Prostate gland (tissue), 2 donors: ENCODE measurements around the gene DHX9. TPM values are rescaled to one million over a fixed set of nuclear protein-coding genes. Genes with fewer than 3 reads are reported as not detected.

ENCODE experiments used
- DNase-seq: peaks from one replicate; pipeline ENCODE4 v3.0.0-alpha.2; 2019; ENCODE audit warnings: low spot score
- H3K27ac ChIP-seq, 2 donors: fragments of 200-600 bp; sonication (generic); 2 replicates each; pipeline ENCODE4 v1.5.1; 2017 to 2019
- H3K27me3 ChIP-seq: fragments of 200-600 bp; sonication (generic); replicated peaks from 2 replicates; pipeline ENCODE4 v1.5.1; 2019; ENCODE audit not compliant: insufficient read depth
- H3K36me3 ChIP-seq, 2 donors: fragments of 200-600 bp; sonication (generic); 1 replicate in 1 of 2; 2 replicates in 1 of 2; pipeline versions ENCODE4 v1.5.1 to v1.8.1; 2017 to 2019
- H3K4me1 ChIP-seq: fragments of 200-600 bp; sonication (generic); replicated peaks from 2 replicates; pipeline ENCODE4 v1.5.1; 2019
- H3K4me3 ChIP-seq, 2 donors: fragments of 200-600 bp; sonication (generic); 2 replicates each; pipeline ENCODE4 v1.5.1; 2017 to 2019
- H3K9me3 ChIP-seq: fragments of 200-600 bp; sonication (generic); 2 replicates; pipeline ENCODE4 v1.5.1; 2017
- POLR2A ChIP-seq: fragments of 450-650 bp; IDR thresholded peaks from one replicate; pipeline ENCODE4 v1.6.1; 2016; ENCODE audit warnings: antibody characterized with exemption, mild to moderate bottlenecking
- POLR2AphosphoS5 ChIP-seq: sonication (generic); formaldehyde crosslinking; IDR thresholded peaks from one replicate; pipeline ENCODE4 v1.6.1; 2017; ENCODE audit warnings: antibody characterized with exemption
- WGBS: methylation state at CpG from one replicate; pipeline ENCODE4 v1.1.5; 2018; 5-methylcytosine and 5-hydroxymethylcytosine counted together
- intact Hi-C: fragments of 100-400 bp; cut with DNase I; formaldehyde crosslinking; loops from one replicate; pipeline ENCODE4 v1.14.2; 2022
- total RNA-seq, 2 donors: library from RNA; depleted of rRNA; stranded (reverse); fragments of >200 nt; gene quantifications; one replicate each; pipeline ENCODE4 v1.1.0, GENCODE V29; 2016
- TF ChIP-seq, protein P1 (sequence below), 4 experiments: fragments of 200-600 bp in 2 of 4; fragments of 450-650 bp in 2 of 4; sonication (generic) in 2 of 4; IDR thresholded peaks; 1 replicate in 3 of 4; 2 replicates in 1 of 4; pipeline ENCODE4 v1.5.1; 2016 to 2019; ENCODE audit warnings: antibody characterized with exemption in 4 of 4, mild to moderate bottlenecking in 2 of 4, moderate library complexity in 2 of 4

Gene DHX9
- total RNA-seq, 2 donors from 2014 or later, result 97.4 to 103 TPM

GRCh38 chr1:182802006-182802803 is 36.9 kb upstream of the DHX9 start:
- H3K36me3 ChIP-seq, result no peaks in the 10 kb centered on the region
- 53% methylated on average over 4 of the region's 4 CpGs for WGBS
- intact Hi-C loops, result no loop called here
- H3K27me3 ChIP-seq, result no peaks in the 10 kb centered on the region
- peak overlapping the region in 1 of 2 donors; percentile 16 for H3K27ac ChIP-seq
- H3K4me1 ChIP-seq, result no peaks in the 10 kb centered on the region
- H3K4me3 ChIP-seq, result no peak overlapping the region
- peak; percentile 10 for DNase-seq
- no peaks in the 10 kb centered on the region for H3K9me3 ChIP-seq
- TF ChIP-seq, protein P1, sequence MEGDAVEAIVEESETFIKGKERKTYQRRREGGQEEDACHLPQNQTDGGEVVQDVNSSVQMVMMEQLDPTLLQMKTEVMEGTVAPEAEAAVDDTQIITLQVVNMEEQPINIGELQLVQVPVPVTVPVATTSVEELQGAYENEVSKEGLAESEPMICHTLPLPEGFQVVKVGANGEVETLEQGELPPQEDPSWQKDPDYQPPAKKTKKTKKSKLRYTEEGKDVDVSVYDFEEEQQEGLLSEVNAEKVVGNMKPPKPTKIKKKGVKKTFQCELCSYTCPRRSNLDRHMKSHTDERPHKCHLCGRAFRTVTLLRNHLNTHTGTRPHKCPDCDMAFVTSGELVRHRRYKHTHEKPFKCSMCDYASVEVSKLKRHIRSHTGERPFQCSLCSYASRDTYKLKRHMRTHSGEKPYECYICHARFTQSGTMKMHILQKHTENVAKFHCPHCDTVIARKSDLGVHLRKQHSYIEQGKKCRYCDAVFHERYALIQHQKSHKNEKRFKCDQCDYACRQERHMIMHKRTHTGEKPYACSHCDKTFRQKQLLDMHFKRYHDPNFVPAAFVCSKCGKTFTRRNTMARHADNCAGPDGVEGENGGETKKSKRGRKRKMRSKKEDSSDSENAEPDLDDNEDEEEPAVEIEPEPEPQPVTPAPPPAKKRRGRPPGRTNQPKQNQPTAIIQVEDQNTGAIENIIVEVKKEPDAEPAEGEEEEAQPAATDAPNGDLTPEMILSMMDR (IDR thresholded peaks at IDR 0.05), result no peak
- no peak for TF ChIP-seq POLR2AphosphoS5
- TF ChIP-seq POLR2A, result no peak

DNA sequence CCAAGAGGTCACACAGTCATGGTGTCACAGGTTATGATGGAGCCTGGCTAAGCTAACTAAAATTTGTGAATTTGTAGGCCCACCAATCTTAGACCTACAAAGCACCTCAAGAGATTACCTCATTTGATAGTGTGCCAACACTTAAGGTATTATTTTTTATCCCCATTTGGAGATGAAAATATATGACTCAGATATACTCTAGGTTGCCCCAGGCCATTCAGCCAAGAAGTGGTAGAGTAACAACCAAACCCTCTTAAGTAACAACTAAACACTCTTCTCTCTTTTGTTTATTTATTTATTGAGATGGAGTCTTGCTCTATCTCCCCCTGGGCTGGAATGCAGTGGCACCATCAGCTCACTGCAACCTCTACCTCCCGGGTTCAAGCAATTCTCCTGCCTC is 35.3 kb upstream of the DHX9 start:
- Histone ChIP-seq H3K4me3 (no peak overlapping the region), H3K27me3 (no peaks in the 10 kb centered on the region), H3K36me3 (no peaks in the 10 kb centered on the region), H3K27ac (no peak overlapping the region), H3K4me1 (no peaks in the 10 kb centered on the region), H3K9me3 (no peaks in the 10 kb centered on the region)
- 100% methylated on average over 1 of the region's 1 CpG for WGBS
- no peak for DNase-seq
- TF ChIP-seq POLR2AphosphoS5 (no peak), POLR2A (no peak)
- TF ChIP-seq, protein P1 (IDR thresholded peaks at IDR 0.05), result no peak
- intact Hi-C loops, result no loop called here

DNA sequence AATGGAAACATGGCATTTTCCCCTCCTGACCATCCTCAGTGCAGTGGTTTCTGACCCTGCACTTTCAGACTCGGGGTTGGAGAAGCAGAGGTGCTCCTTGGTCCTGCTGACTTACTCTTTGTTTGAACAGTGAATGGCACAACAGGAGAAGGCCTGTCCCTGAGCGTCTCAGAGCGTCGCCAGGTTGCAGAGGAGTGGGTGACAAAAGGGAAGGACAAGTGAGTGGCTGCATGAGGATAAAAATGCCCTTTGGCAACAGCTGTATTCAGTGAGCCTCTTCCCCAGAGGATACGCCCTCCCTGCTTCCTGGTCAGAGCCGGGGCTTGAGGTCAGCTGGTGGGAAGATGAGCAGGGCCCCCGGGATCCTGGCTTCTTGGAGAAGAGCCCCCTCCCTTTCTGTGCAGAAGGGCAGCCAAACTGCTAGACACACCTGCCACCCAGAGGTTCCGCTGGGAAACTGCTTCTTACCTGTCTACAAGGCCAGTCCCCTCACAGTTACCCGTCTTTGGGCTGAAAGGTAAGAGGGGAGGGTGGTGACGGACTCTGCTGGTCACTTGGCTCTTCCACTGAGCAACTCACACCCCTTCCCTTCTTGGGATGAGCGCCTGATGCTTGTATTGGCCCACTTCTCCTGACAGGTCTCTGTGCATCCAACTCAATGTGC is 33.0 kb upstream of the DHX9 start:
- Histone ChIP-seq H3K36me3 (no peaks in the 10 kb centered on the region), H3K4me1 (no peaks in the 10 kb centered on the region), H3K9me3 (no peaks in the 10 kb centered on the region), H3K4me3 (no peak overlapping the region), H3K27me3 (no peaks in the 10 kb centered on the region), H3K27ac (no peak overlapping the region)
- intact Hi-C loops, result no loop called here
- no peak for DNase-seq
- WGBS, result 64% methylated on average over 11 of the region's 11 CpGs
- TF ChIP-seq, protein P1 (IDR thresholded peaks at IDR 0.05), result no peak
- TF ChIP-seq POLR2AphosphoS5, result no peak
- TF ChIP-seq POLR2A, result no peak

DNA sequence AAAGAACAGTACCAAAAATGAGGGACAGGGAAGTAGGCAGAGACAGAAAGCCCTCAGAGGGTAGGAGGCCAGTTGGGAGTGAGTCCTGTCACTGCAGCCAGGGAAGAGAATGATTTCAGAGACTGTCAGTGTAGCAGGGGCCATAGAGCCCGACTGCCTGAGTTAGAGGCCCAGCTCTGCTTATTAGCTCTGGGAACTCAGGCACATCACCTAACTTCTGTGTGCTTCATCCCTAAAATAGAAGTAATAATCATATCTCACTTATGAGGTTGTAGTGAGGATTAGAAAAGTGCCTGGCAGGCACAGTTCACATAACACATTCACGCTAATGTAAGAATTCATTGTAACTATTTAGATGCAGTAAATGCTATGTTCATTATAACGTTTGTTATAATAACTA is 31.2 kb upstream of the DHX9 start:
- intact Hi-C loops, result no loop called here
- 93% methylated on average over 3 of the region's 3 CpGs for WGBS

More for the DNA sequence above, 31.2 kb upstream of the DHX9 start:
- Histone ChIP-seq H3K27me3 (no peaks in the 10 kb centered on the region), H3K9me3 (no peaks in the 10 kb centered on the region), H3K4me3 (no peak overlapping the region), H3K27ac (no peak overlapping the region), H3K4me1 (no peaks in the 10 kb centered on the region), H3K36me3 (no peaks in the 10 kb centered on the region)
- TF ChIP-seq, protein P1 (IDR thresholded peaks at IDR 0.05), result no peak
- TF ChIP-seq POLR2AphosphoS5, result no peak
- TF ChIP-seq POLR2A, result no peak
- DNase-seq, result no peak
